HEK293 (cell line): Measurements from ENCODE around the gene KCNK1.
A peak's percentile ranks its signal among the peaks of the same experiment; 100 is the strongest.

Experiments used
- BCL11B ChIP-seq: fragments of 450-650 bp; formaldehyde crosslinking; IDR thresholded peaks from 2 replicates; pipeline ENCODE4 v1.5.1; 2016; ENCODE audit warnings: low read depth, missing biosample characterization, missing genetic modification characterization
- GLI4 ChIP-seq: fragments of 450-650 bp; formaldehyde crosslinking; IDR thresholded peaks from 2 replicates; pipeline ENCODE4 v1.5.1; 2016; ENCODE audit warnings: missing biosample characterization, missing genetic modification characterization
- GLIS1 ChIP-seq: fragments of 450-650 bp; formaldehyde crosslinking; IDR thresholded peaks from 2 replicates; pipeline ENCODE4 v1.5.1; 2016; ENCODE audit warnings: missing biosample characterization, missing genetic modification characterization
- SETDB1 ChIP-seq: IDR thresholded peaks from one replicate; pipeline ENCODE4 v1.6.1; 2017; ENCODE audit warnings: mild to moderate bottlenecking, low read length, moderate library complexity, mixed read lengths; ENCODE audit not compliant: insufficient read length
- ZNF140 ChIP-seq: fragments of 450-650 bp; formaldehyde crosslinking; IDR thresholded peaks from 2 replicates; pipeline ENCODE4 v1.5.1; 2016; ENCODE audit warnings: missing biosample characterization, missing genetic modification characterization
- ZNF155 ChIP-seq: fragments of 450-650 bp; formaldehyde crosslinking; IDR thresholded peaks from 2 replicates; pipeline ENCODE4 v1.5.1; 2016; ENCODE audit warnings: missing biosample characterization, missing genetic modification characterization
- ZNF174 ChIP-seq: fragments of 450-650 bp; formaldehyde crosslinking; IDR thresholded peaks from 2 replicates; pipeline ENCODE4 v1.5.0; 2017; ENCODE audit warnings: missing biosample characterization, mild to moderate bottlenecking, missing genetic modification characterization
- ZNF221 ChIP-seq: fragments of 450-650 bp; formaldehyde crosslinking; IDR thresholded peaks from 2 replicates; pipeline ENCODE4 v1.5.1; 2017; ENCODE audit warnings: missing biosample characterization, missing genetic modification characterization, borderline replicate concordance
- ZNF24 ChIP-seq: fragments of 450-650 bp; formaldehyde crosslinking; IDR thresholded peaks from 2 replicates; pipeline ENCODE4 v1.5.1; 2016; ENCODE audit warnings: missing biosample characterization, missing genetic modification characterization
- ZNF391 ChIP-seq: fragments of 450-650 bp; formaldehyde crosslinking; IDR thresholded peaks from 2 replicates; pipeline ENCODE4 v1.5.1; 2016; ENCODE audit warnings: low read depth, missing biosample characterization, missing genetic modification characterization, borderline replicate concordance
- ZNF558 ChIP-seq: fragments of 450-650 bp; formaldehyde crosslinking; IDR thresholded peaks from 2 replicates; pipeline ENCODE4 v1.5.1; 2016; ENCODE audit warnings: missing biosample characterization, missing genetic modification characterization
- ZNF621 ChIP-seq: fragments of 450-650 bp; formaldehyde crosslinking; IDR thresholded peaks from 2 replicates; pipeline ENCODE4 v1.5.1; 2017; ENCODE audit warnings: missing biosample characterization, missing genetic modification characterization
- ZNF654 ChIP-seq: fragments of 450-650 bp; formaldehyde crosslinking; IDR thresholded peaks from 2 replicates; pipeline ENCODE4 v1.5.1; 2016; ENCODE audit warnings: low read depth, missing biosample characterization, missing genetic modification characterization
- ZNF670 ChIP-seq: fragments of 450-650 bp; formaldehyde crosslinking; IDR thresholded peaks from 2 replicates; pipeline ENCODE4 v1.5.1; 2016; ENCODE audit warnings: missing biosample characterization, missing genetic modification characterization, low read depth
- TF ChIP-seq, protein P1 (sequence below): fragments of 450-650 bp; formaldehyde crosslinking; IDR thresholded peaks from 2 replicates; pipeline ENCODE4 v1.5.1; 2016; ENCODE audit warnings: missing biosample characterization, missing genetic modification characterization
- TF ChIP-seq, protein P2 (sequence below): fragments of 450-650 bp; formaldehyde crosslinking; IDR thresholded peaks from 2 replicates; pipeline ENCODE4 v1.5.1; 2016; ENCODE audit warnings: missing biosample characterization, missing genetic modification characterization
- TF ChIP-seq, protein P3 (sequence below): fragments of 450-650 bp; formaldehyde crosslinking; IDR thresholded peaks from 2 replicates; pipeline ENCODE4 v1.5.1; 2016; ENCODE audit warnings: missing biosample characterization, missing genetic modification characterization
- TF ChIP-seq, protein P4 (sequence below): fragments of 450-650 bp; formaldehyde crosslinking; IDR thresholded peaks from 2 replicates; pipeline ENCODE4 v1.5.1; 2017; ENCODE audit warnings: missing biosample characterization, missing genetic modification characterization
- TF ChIP-seq, protein P5 (sequence below): fragments of 450-650 bp; formaldehyde crosslinking; IDR thresholded peaks from 2 replicates; pipeline ENCODE4; 2016; ENCODE audit warnings: missing biosample characterization, missing genetic modification characterization
- TF ChIP-seq, protein P6 (sequence below): fragments of 450-650 bp; formaldehyde crosslinking; IDR thresholded peaks from 2 replicates; pipeline ENCODE4 v1.5.1; 2016; ENCODE audit warnings: missing biosample characterization, missing genetic modification characterization, low read depth
- TF ChIP-seq, protein P7 (sequence below): fragments of 450-650 bp; formaldehyde crosslinking; IDR thresholded peaks from 2 replicates; pipeline ENCODE4 v1.5.1; 2017; ENCODE audit warnings: missing biosample characterization, mild to moderate bottlenecking, missing genetic modification characterization, moderate library complexity

Gene KCNK1

DNA sequence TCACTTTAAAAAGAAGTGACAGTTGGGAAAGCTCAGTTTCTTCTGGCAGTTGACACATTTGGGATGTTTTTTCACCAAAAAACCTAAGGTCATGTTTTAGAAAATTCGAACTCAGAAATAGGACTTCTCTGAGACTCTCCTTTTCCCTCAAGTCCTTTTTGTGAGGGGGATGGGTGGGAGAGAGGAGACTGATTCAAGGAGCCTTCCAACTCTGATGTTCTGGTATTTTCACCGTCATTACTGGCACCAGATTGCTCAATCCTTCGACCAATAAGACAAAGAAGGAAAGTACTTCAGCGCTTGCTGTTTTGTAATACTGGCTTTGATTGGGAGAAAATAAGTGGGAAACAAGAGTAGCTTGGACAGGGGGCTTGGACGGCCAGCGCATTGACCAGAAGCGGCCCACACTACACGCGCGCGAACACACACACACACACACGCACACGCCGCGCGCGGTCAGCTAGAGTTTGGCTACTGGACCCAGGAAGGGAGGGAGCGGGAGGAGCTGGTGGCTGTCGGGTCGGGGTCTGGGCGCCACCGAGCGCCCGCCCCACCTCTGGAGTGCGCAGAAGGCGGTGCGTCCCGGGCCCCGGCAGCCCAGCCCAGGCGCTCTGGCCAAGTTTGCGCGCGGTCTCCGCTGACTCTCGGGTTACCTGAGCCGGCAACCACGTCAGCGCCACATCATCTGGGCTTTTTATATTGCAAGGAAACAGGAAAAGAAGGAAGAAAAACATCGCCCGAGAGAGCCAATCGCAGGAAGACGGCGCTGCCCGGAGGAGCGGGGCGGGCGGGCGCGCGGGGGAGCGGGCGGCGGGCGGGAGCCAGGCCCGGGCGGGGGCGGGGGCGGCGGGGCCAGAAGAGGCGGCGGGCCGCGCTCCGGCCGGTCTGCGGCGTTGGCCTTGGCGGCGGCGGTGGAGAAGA, at the start of gene KCNK1 (continued):
- TF ChIP-seq BCL11B: peak; percentile 73
- TF ChIP-seq, protein P1, sequence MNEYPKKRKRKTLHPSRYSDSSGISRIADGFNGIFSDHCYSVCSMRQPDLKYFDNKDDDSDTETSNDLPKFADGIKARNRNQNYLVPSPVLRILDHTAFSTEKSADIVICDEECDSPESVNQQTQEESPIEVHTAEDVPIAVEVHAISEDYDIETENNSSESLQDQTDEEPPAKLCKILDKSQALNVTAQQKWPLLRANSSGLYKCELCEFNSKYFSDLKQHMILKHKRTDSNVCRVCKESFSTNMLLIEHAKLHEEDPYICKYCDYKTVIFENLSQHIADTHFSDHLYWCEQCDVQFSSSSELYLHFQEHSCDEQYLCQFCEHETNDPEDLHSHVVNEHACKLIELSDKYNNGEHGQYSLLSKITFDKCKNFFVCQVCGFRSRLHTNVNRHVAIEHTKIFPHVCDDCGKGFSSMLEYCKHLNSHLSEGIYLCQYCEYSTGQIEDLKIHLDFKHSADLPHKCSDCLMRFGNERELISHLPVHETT: peak; percentile 61; the same call in 1 of the 2 replicates
- peak; percentile 38; the same call in 1 of the 2 replicates for TF ChIP-seq ZNF558 (tag by site-specific recombination)
- TF ChIP-seq, protein P2, sequence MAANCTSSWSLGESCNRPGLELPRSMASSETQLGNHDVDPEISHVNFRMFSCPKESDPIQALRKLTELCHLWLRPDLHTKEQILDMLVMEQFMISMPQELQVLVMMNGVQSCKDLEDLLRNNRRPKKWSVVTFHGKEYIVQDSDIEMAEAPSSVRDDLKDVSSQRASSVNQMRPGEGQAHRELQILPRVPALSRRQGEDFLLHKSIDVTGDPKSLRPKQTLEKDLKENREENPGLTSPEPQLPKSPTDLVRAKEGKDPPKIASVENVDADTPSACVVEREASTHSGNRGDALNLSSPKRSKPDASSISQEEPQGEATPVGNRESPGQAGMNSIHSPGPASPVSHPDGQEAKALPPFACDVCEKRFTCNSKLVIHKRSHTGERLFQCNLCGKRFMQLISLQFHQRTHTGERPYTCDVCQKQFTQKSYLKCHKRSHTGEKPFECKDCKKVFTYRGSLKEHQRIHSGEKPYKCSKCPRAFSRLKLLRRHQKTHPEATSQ (tag by site-specific recombination): 0 out of 2 replicates have a peak, but pooled peaks have one; percentile 22
- TF ChIP-seq ZNF670 (tag by site-specific recombination): no peak
- TF ChIP-seq ZNF654 (tag by site-specific recombination): no peak
- peak; percentile 7; the same call in 1 of the 2 replicates for TF ChIP-seq GLIS1 (tag by site-specific recombination)
- TF ChIP-seq, protein P3, sequence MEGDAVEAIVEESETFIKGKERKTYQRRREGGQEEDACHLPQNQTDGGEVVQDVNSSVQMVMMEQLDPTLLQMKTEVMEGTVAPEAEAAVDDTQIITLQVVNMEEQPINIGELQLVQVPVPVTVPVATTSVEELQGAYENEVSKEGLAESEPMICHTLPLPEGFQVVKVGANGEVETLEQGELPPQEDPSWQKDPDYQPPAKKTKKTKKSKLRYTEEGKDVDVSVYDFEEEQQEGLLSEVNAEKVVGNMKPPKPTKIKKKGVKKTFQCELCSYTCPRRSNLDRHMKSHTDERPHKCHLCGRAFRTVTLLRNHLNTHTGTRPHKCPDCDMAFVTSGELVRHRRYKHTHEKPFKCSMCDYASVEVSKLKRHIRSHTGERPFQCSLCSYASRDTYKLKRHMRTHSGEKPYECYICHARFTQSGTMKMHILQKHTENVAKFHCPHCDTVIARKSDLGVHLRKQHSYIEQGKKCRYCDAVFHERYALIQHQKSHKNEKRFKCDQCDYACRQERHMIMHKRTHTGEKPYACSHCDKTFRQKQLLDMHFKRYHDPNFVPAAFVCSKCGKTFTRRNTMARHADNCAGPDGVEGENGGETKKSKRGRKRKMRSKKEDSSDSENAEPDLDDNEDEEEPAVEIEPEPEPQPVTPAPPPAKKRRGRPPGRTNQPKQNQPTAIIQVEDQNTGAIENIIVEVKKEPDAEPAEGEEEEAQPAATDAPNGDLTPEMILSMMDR (tag by site-specific recombination): peak; percentile 66
- TF ChIP-seq ZNF140 (tag by site-specific recombination): no peak
- TF ChIP-seq ZNF174 (tag by site-specific recombination): no peak
- TF ChIP-seq ZNF221: no peak
- no peak for TF ChIP-seq ZNF621 (tag by site-specific recombination)
- no peak for TF ChIP-seq SETDB1
- TF ChIP-seq, protein P4, sequence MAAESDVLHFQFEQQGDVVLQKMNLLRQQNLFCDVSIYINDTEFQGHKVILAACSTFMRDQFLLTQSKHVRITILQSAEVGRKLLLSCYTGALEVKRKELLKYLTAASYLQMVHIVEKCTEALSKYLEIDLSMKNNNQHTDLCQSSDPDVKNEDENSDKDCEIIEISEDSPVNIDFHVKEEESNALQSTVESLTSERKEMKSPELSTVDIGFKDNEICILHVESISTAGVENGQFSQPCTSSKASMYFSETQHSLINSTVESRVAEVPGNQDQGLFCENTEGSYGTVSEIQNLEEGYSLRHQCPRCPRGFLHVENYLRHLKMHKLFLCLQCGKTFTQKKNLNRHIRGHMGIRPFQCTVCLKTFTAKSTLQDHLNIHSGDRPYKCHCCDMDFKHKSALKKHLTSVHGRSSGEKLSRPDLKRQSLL: no peak; the same call in 1 of the 2 replicates
- TF ChIP-seq GLI4 (tag by site-specific recombination): 0 out of 2 replicates have a peak, but pooled peaks have one; percentile 38
- no peak for TF ChIP-seq ZNF155 (tag by site-specific recombination)
- peak; percentile 91; the same call in 1 of the 2 replicates for TF ChIP-seq ZNF391 (tag by site-specific recombination)
- TF ChIP-seq, protein P5, sequence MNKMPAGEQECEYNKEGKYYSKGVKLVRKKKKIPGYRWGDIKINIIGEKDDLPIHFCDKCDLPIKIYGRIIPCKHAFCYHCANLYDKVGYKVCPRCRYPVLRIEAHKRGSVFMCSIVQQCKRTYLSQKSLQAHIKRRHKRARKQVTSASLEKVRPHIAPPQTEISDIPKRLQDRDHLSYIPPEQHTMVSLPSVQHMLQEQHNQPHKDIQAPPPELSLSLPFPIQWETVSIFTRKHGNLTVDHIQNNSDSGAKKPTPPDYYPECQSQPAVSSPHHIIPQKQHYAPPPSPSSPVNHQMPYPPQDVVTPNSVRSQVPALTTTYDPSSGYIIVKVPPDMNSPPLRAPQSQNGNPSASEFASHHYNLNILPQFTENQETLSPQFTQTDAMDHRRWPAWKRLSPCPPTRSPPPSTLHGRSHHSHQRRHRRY (tag by site-specific recombination): peak; percentile 75; the same call in 1 of the 2 replicates
- TF ChIP-seq ZNF24 (tag by site-specific recombination): peak; percentile 89
- TF ChIP-seq, protein P6, sequence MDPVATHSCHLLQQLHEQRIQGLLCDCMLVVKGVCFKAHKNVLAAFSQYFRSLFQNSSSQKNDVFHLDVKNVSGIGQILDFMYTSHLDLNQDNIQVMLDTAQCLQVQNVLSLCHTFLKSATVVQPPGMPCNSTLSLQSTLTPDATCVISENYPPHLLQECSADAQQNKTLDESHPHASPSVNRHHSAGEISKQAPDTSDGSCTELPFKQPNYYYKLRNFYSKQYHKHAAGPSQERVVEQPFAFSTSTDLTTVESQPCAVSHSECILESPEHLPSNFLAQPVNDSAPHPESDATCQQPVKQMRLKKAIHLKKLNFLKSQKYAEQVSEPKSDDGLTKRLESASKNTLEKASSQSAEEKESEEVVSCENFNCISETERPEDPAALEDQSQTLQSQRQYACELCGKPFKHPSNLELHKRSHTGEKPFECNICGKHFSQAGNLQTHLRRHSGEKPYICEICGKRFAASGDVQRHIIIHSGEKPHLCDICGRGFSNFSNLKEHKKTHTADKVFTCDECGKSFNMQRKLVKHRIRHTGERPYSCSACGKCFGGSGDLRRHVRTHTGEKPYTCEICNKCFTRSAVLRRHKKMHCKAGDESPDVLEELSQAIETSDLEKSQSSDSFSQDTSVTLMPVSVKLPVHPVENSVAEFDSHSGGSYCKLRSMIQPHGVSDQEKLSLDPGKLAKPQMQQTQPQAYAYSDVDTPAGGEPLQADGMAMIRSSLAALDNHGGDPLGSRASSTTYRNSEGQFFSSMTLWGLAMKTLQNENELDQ (tag by site-specific recombination): no peak
- TF ChIP-seq, protein P7, sequence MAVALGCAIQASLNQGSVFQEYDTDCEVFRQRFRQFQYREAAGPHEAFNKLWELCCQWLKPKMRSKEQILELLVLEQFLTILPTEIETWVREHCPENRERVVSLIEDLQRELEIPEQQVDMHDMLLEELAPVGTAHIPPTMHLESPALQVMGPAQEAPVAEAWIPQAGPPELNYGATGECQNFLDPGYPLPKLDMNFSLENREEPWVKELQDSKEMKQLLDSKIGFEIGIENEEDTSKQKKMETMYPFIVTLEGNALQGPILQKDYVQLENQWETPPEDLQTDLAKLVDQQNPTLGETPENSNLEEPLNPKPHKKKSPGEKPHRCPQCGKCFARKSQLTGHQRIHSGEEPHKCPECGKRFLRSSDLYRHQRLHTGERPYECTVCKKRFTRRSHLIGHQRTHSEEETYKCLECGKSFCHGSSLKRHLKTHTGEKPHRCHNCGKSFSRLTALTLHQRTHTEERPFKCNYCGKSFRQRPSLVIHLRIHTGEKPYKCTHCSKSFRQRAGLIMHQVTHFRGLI (tag by site-specific recombination): peak; percentile 90
- TF ChIP-seq, all 188 proteins: peak for 72
